Esophagus (tissue), 2 donors: ENCODE results near the gene MCAT. TPM values are rescaled to one million over a fixed set of nuclear protein-coding genes. Genes with fewer than 3 reads are reported as not detected.
"Not testable (repeated sequence)": the region's sequence is repeated elsewhere in the genome, so short reads cannot be mapped to it uniquely, and the experiment has no call there.

Source experiments
- H3K27ac ChIP-seq, 2 donors: one replicate each; pipeline ENCODE4 v1.5.1; 2013; ENCODE audit warnings: low read depth in 2 of 2, mild to moderate bottlenecking in 2 of 2, inconsistent platforms in 1 of 2, low read length in 1 of 2, moderate library complexity in 1 of 2
- H3K27me3 ChIP-seq, 2 donors: one replicate each; pipeline ENCODE4 v1.6.1; 2013; ENCODE audit warnings: low read length in 2 of 2, control low read depth in 1 of 2, mild to moderate bottlenecking in 1 of 2; ENCODE audit not compliant: insufficient read depth in 2 of 2, control insufficient read depth in 1 of 2
- H3K36me3 ChIP-seq, 2 donors: one replicate each; pipeline ENCODE4 v1.6.1; 2013; ENCODE audit warnings: low read length in 1 of 2; ENCODE audit not compliant: control insufficient read depth in 2 of 2, insufficient read depth in 2 of 2
- H3K4me1 ChIP-seq, 2 donors: one replicate each; pipeline ENCODE4 v1.6.1; 2013; ENCODE audit warnings: low read length in 1 of 2; ENCODE audit not compliant: control insufficient read depth in 2 of 2, insufficient read depth in 2 of 2
- H3K4me3 ChIP-seq, 2 donors: one replicate each; pipeline ENCODE4 v1.5.1; 2013; ENCODE audit warnings: low read length in 2 of 2, mild to moderate bottlenecking in 2 of 2, low read depth in 1 of 2, moderate library complexity in 1 of 2
- H3K9me3 ChIP-seq, 2 donors: one replicate each; pipeline ENCODE4 v1.6.1; 2013; ENCODE audit warnings: mild to moderate bottlenecking in 2 of 2, low read depth in 1 of 2, low read length in 1 of 2, moderate library complexity in 1 of 2; ENCODE audit not compliant: control insufficient read depth in 2 of 2, insufficient read depth in 1 of 2
- WGBS, 2 donors: extraction: QIAGEN DNeasy Blood & Tissue Kit; methylation state at CpG; one replicate each; pipeline ENCODE4 v1.1.7; 2013; 5-methylcytosine and 5-hydroxymethylcytosine counted together
- polyA plus RNA-seq, 2 donors: library from polyadenylated mRNA; stranded (reverse); fragments of 200-250 nt; gene quantifications; one replicate each; pipeline ENCODE4 v1.2.3, GENCODE V29; 2013
- donor health status: healthy with polysubstance abuse.
- donor health status: Bipolar disorder and iron deficiency.

Gene MCAT
- polyA plus RNA-seq, 2 donors, result 10.2 to 16.6 TPM

GRCh38 chr22:43114958-43115357 is 28.2 kb downstream of the MCAT start:
- no peaks in the 10 kb centered on the region for H3K9me3 ChIP-seq
- H3K27me3 ChIP-seq, result no peaks in the 10 kb centered on the region
- 37 to 43% methylated on average over 5 of the region's 5 CpGs for WGBS, 2 donors
- H3K36me3 ChIP-seq, result no peaks in the 10 kb centered on the region
- H3K27ac ChIP-seq, result no peak overlapping the region
- peaks cover 0 to 10% of the 10 kb centered on the region in 2 donors for H3K4me1 ChIP-seq
- H3K4me3 ChIP-seq, result no peak overlapping the region

- Histone ChIP-seq H3K4me3 (no peak overlapping the region), H3K4me1 (peaks cover 0 to 8% of the 10 kb centered on the region in 2 donors), H3K9me3 (no peaks in the 10 kb centered on the region), H3K27ac (no peak overlapping the region), H3K27me3 (no peaks in the 10 kb centered on the region), H3K36me3 (no peaks in the 10 kb centered on the region)
- WGBS, 2 donors, result 50 to 61% methylated on average over 13 of the region's 13 CpGs
Observed at GRCh38 chr22:43113526-43114251, 29.5 kb downstream of the MCAT start.

- 2 to 3% methylated on average over 71 to 86 of the region's 86 CpGs for WGBS, 2 donors
- H3K27me3 ChIP-seq, result no peaks in the 10 kb centered on the region
- H3K4me1 ChIP-seq, result peaks cover 0 to 4% of the 10 kb centered on the region in 2 donors
- peak overlapping the region in 1 of 2 donors; percentile 53 for H3K27ac ChIP-seq
- H3K4me3 ChIP-seq, result peak overlapping the region; percentile 59 to 74
- no peaks in the 10 kb centered on the region for H3K9me3 ChIP-seq
- no peaks in the 10 kb centered on the region for H3K36me3 ChIP-seq
Observed at GRCh38 chr22:43110927-43111623, 32.1 kb downstream of the MCAT start.

GRCh38 chr22:43110444-43110926 is 32.7 kb downstream of the MCAT start, which contains the start of gene BIK:
BIK (plus strand) TSS chr22:43110750; CDS start chr22:43124023, 13,273 bp downstream.
- H3K27me3 ChIP-seq, result no peaks in the 10 kb centered on the region
- 0 to 1% methylated on average over 26 to 49 of the region's 49 CpGs for WGBS, 2 donors

GRCh38 chr22:43109921-43110443 is 33.2 kb downstream of the MCAT start:
- Histone ChIP-seq H3K9me3 (no peaks in the 10 kb centered on the region), H3K36me3 (no peaks in the 10 kb centered on the region), H3K4me1 (peaks cover 0 to 4% of the 10 kb centered on the region in 2 donors), H3K27ac (no peak overlapping the region), H3K27me3 (no peaks in the 10 kb centered on the region), H3K4me3 (peak overlapping the region; percentile 9 to 59)
- 10 to 15% methylated on average over 32 of the region's 32 CpGs for WGBS, 2 donors

More at GRCh38 chr22:43110444-43110926, 32.7 kb downstream of the MCAT start, which contains the start of gene BIK:
- Histone ChIP-seq H3K4me1 (peaks cover 0 to 4% of the 10 kb centered on the region in 2 donors), H3K4me3 (peak within 1 kb of the TSS; percentile 59 to 74), H3K9me3 (no peaks in the 10 kb centered on the region), H3K36me3 (no peaks in the 10 kb centered on the region), H3K27ac (peak within 1 kb of the TSS in 1 of 2 donors; percentile 53)

- no peak overlapping the region for H3K4me3 ChIP-seq
- H3K27me3 ChIP-seq, result no peaks in the 10 kb centered on the region
- H3K9me3 ChIP-seq, result no peaks in the 10 kb centered on the region
- no peaks in the 10 kb centered on the region for H3K36me3 ChIP-seq
- no peak overlapping the region for H3K27ac ChIP-seq
- 44 to 50% methylated on average over 5 of the region's 5 CpGs for WGBS, 2 donors
- H3K4me1 ChIP-seq, result peaks cover 0 to 4% of the 10 kb centered on the region in 2 donors
Observed at GRCh38 chr22:43109511-43109910, 33.7 kb downstream of the MCAT start.

GRCh38 chr22:43106302-43106701 is 36.9 kb downstream of the MCAT start:
- no peaks in the 10 kb centered on the region for H3K4me1 ChIP-seq
- H3K4me3 ChIP-seq, result no peak overlapping the region
- H3K9me3 ChIP-seq, result no peaks in the 10 kb centered on the region
- 93% methylated on average over 8 of the region's 8 CpGs for WGBS, 2 donors
- H3K27ac ChIP-seq, result no peak overlapping the region
- no peaks in the 10 kb centered on the region for H3K27me3 ChIP-seq
- no peaks in the 10 kb centered on the region for H3K36me3 ChIP-seq

GRCh38 chr22:43104950-43105349 is 38.2 kb downstream of the MCAT start:
- WGBS, 2 donors, result 99% methylated on average over 3 of the region's 3 CpGs

GRCh38 chr22:43104056-43104625 is 39.1 kb downstream of the MCAT start:
- H3K27ac ChIP-seq, H3K4me1 ChIP-seq, H3K27me3 ChIP-seq, H3K36me3 ChIP-seq, H3K4me3 ChIP-seq, H3K9me3 ChIP-seq: not testable (repeated sequence)
- WGBS, 2 donors, result 51 to 52% methylated on average over 15 of the region's 15 CpGs

More at GRCh38 chr22:43104950-43105349, 38.2 kb downstream of the MCAT start:
- H3K27ac ChIP-seq, H3K9me3 ChIP-seq, H3K36me3 ChIP-seq, H3K4me1 ChIP-seq, H3K27me3 ChIP-seq, H3K4me3 ChIP-seq: not testable (repeated sequence)
